ENCODE data around the gene SLC39A11. TPM values are rescaled to one million over a fixed set of nuclear protein-coding genes. Genes with fewer than 3 reads are reported as not detected.
"Not testable (repeated sequence)": the region's sequence is repeated elsewhere in the genome, so short reads cannot be mapped to it uniquely, and the experiment has no call there.

SLC39A11 gene
- total RNA-seq, 4 donors from 2014 or later = 23.0 to 30.9 (median 27.6) TPM

GRCh38 chr17:73137376-73137775 is 44.9 kb upstream of the SLC39A11 start:
- no peaks in the 10 kb centered on the region for H3K9me3 ChIP-seq
- DNase-seq = no peak
- intact Hi-C loops (cut with DNase I) = no loop called here
- no peaks in the 10 kb centered on the region for H3K4me1 ChIP-seq
- TF ChIP-seq CTCF (IDR thresholded peaks at IDR 0.05) (no peak), POLR2A (IDR thresholded peaks at IDR 0.05) (no peak)
- peaks cover 0 to 18% (median 0%) of the 10 kb centered on the region in 4 donors for H3K27me3 ChIP-seq
- no peak overlapping the region for H3K27ac ChIP-seq
- no peak overlapping the region for H3K4me3 ChIP-seq
- no peaks in the 10 kb centered on the region for H3K36me3 ChIP-seq
- 84 to 89% methylated on average over 2 of the region's 2 CpGs for WGBS, 2 donors

GRCh38 chr17:73135766-73136165 is 43.3 kb upstream of the SLC39A11 start:
- no peaks in the 10 kb centered on the region for H3K4me1 ChIP-seq
- intact Hi-C loops (cut with DNase I) = no loop called here
- no peaks in the 10 kb centered on the region for H3K36me3 ChIP-seq
- no peak overlapping the region for H3K27ac ChIP-seq
- TF ChIP-seq CTCF (IDR thresholded peaks at IDR 0.05) (no peak), POLR2A (IDR thresholded peaks at IDR 0.05) (no peak)
- no peak for DNase-seq
- no peaks in the 10 kb centered on the region for H3K9me3 ChIP-seq
- H3K4me3 ChIP-seq = no peak overlapping the region
- 73 to 83% methylated on average over 4 of the region's 4 CpGs for WGBS, 2 donors
- H3K27me3 ChIP-seq = peaks cover 0 to 9% (median 0%) of the 10 kb centered on the region in 4 donors

GRCh38 chr17:73133911-73134649 is 41.6 kb upstream of the SLC39A11 start:
- TF ChIP-seq POLR2A (IDR thresholded peaks at IDR 0.05) (no peak), CTCF (IDR thresholded peaks at IDR 0.05) (no peak)
- intact Hi-C loops (cut with DNase I) = no loop called here

GRCh38 chr17:73132085-73132492 is 39.6 kb upstream of the SLC39A11 start:
- Histone ChIP-seq H3K27ac (no peak overlapping the region), H3K9me3 (no peaks in the 10 kb centered on the region), H3K4me1 (no peaks in the 10 kb centered on the region), H3K36me3 (no peaks in the 10 kb centered on the region), H3K27me3 (peaks cover 0 to 5% (median 0%) of the 10 kb centered on the region in 4 donors), H3K4me3 (no peak overlapping the region)
- 70 to 78% methylated on average over 11 of the region's 12 CpGs for WGBS, 2 donors
- TF ChIP-seq POLR2A (IDR thresholded peaks at IDR 0.05) = no peak
- TF ChIP-seq CTCF (IDR thresholded peaks at IDR 0.05) = no peak
- intact Hi-C loops (cut with DNase I) = no loop called here
- no peak for DNase-seq

More at GRCh38 chr17:73133911-73134649, 41.6 kb upstream of the SLC39A11 start:
- no peak for DNase-seq
- Histone ChIP-seq H3K27me3 (peaks cover 0 to 5% (median 0%) of the 10 kb centered on the region in 4 donors), H3K4me1 (no peaks in the 10 kb centered on the region), H3K27ac (no peak overlapping the region), H3K9me3 (no peaks in the 10 kb centered on the region), H3K36me3 (no peaks in the 10 kb centered on the region), H3K4me3 (no peak overlapping the region)
- 33 to 74% methylated on average over 3 of the region's 4 CpGs for WGBS, 2 donors

- H3K4me3 ChIP-seq; H3K27ac ChIP-seq; H3K4me1 ChIP-seq; DNase-seq; H3K27me3 ChIP-seq; H3K36me3 ChIP-seq; intact Hi-C loops (cut with DNase I); H3K9me3 ChIP-seq: not testable (repeated sequence)
- WGBS, 2 donors = 92 to 97% methylated on average over 3 to 6 of the region's 6 CpGs
These were observed 39.0 kb upstream of the SLC39A11 start for GRCh38 chr17:73131439-73131838.

All from esophagus squamous epithelium (tissue), 5 donors.